CD14-positive monocyte (primary cell): ENCODE results near the gene SAMD11. TPM values are rescaled to one million over a fixed set of nuclear protein-coding genes. Genes with fewer than 3 reads are reported as not detected.
"Not testable (repeated sequence)": the region's sequence is repeated elsewhere in the genome, so short reads cannot be mapped to it uniquely, and the experiment has no call there.

ENCODE experiments used
- DNase-seq, 3 donors: peaks; one replicate each; pipeline ENCODE4 v3.0.0-alpha.2; 2011 to 2022
- H2AFZ ChIP-seq: 2 replicates; pipeline ENCODE4 v1.6.0; 2012; ENCODE audit warnings: mild to moderate bottlenecking, low read depth, low read length, inconsistent platforms; ENCODE audit not compliant: insufficient read depth, poor library complexity, severe bottlenecking
- H3K27ac ChIP-seq, 2 donors: 1 replicate in 1 of 2; 2 replicates in 1 of 2; pipeline ENCODE4 v1.5.1; 2012 to 2013; ENCODE audit warnings: low read length in 2 of 2, control low read depth in 1 of 2, inconsistent platforms in 1 of 2, low read depth in 1 of 2, mild to moderate bottlenecking in 1 of 2
- H3K27me3 ChIP-seq, 2 donors: one replicate each; pipeline versions ENCODE4 v1.6.0 to v1.6.1; 2011 to 2013; ENCODE audit warnings: low read length in 2 of 2; ENCODE audit not compliant: control insufficient read depth in 2 of 2, insufficient read depth in 2 of 2
- H3K36me3 ChIP-seq, 2 donors: replicated peaks in 1 of 2; 1 replicate in 1 of 2; 2 replicates in 1 of 2; pipeline versions ENCODE4 v1.5.1 to v1.6.1; 2012 to 2013; ENCODE audit warnings: low read length in 2 of 2, control low read depth in 1 of 2, inconsistent platforms in 1 of 2, mild to moderate bottlenecking in 1 of 2; ENCODE audit not compliant: insufficient read depth in 2 of 2, control insufficient read depth in 1 of 2
- H3K4me1 ChIP-seq, 2 donors: 1 replicate in 1 of 2; 2 replicates in 1 of 2; pipeline versions ENCODE4 v1.5.1 to v1.6.1; 2012 to 2013; ENCODE audit warnings: low read length in 2 of 2, control low read depth in 1 of 2, inconsistent platforms in 1 of 2, mild to moderate bottlenecking in 1 of 2, moderate library complexity in 1 of 2; ENCODE audit not compliant: insufficient read depth in 2 of 2, control insufficient read depth in 1 of 2
- H3K4me2 ChIP-seq: replicated peaks from 2 replicates; pipeline ENCODE3; 2012; ENCODE audit warnings: low read length, moderate library complexity, mild to moderate bottlenecking; ENCODE audit not compliant: poor library complexity, severe bottlenecking; ENCODE audit errors: extremely low read depth
- H3K4me3 ChIP-seq, 3 experiments: fragments of 200-600 bp in 1 of 3; sonication (generic) in 1 of 3; replicated peaks in 1 of 3; 1 replicate in 2 of 3; 2 replicates in 1 of 3; pipeline ENCODE4 v1.5.1; 2011 to 2013; ENCODE audit warnings: low read length in 3 of 3, mild to moderate bottlenecking in 3 of 3, control low read depth in 2 of 3, low read depth in 2 of 3, inconsistent platforms in 1 of 3, moderate library complexity in 1 of 3
- H3K79me2 ChIP-seq: 2 replicates; pipeline ENCODE4 v1.6.0; 2012; ENCODE audit warnings: mild to moderate bottlenecking, control low read depth, inconsistent platforms, low read length, moderate library complexity; ENCODE audit not compliant: insufficient read depth
- H3K9ac ChIP-seq: 2 replicates; pipeline ENCODE4 v1.6.0; 2017; ENCODE audit warnings: low read length, mild to moderate bottlenecking; ENCODE audit not compliant: insufficient read depth, poor library complexity, severe bottlenecking
- H3K9me3 ChIP-seq, 2 donors: replicated peaks in 1 of 2; 1 replicate in 1 of 2; 2 replicates in 1 of 2; pipeline versions ENCODE4 v1.5.1 to v1.6.1; 2012 to 2013; ENCODE audit warnings: low read length in 2 of 2, control low read depth in 1 of 2; ENCODE audit not compliant: control insufficient read depth in 1 of 2, insufficient read depth in 1 of 2
- H4K20me1 ChIP-seq: 2 replicates; pipeline ENCODE4 v1.6.0; 2012; ENCODE audit warnings: mild to moderate bottlenecking, low read length, control low read depth, moderate library complexity; ENCODE audit not compliant: insufficient read depth
- H3K27ac Mint-ChIP-seq, 7 donors: one replicate each; pipeline ENCODE4 v1.8.0; 2020; ENCODE audit warnings: mild to moderate bottlenecking in 7 of 7, mixed read lengths in 7 of 7, moderate library complexity in 6 of 7, inconsistent platforms in 2 of 7
- H3K27me3 Mint-ChIP-seq, 3 donors: one replicate each; pipeline ENCODE4 v1.8.0; 2021 to 2022; ENCODE audit warnings: low read depth in 3 of 3, mild to moderate bottlenecking in 3 of 3, mixed read lengths in 3 of 3, moderate library complexity in 3 of 3, inconsistent platforms in 1 of 3
- H3K36me3 Mint-ChIP-seq, 2 donors: one replicate each; pipeline ENCODE4 v1.8.0; 2020; ENCODE audit warnings: mixed read lengths in 2 of 2, inconsistent platforms in 1 of 2, mild to moderate bottlenecking in 1 of 2
- H3K4me1 Mint-ChIP-seq: one replicate; pipeline ENCODE4 v1.8.0; 2020; ENCODE audit warnings: mild to moderate bottlenecking, mixed read lengths
- H3K4me3 Mint-ChIP-seq, 2 donors: one replicate each; pipeline ENCODE4 v1.8.0; 2020; ENCODE audit warnings: mild to moderate bottlenecking in 2 of 2, mixed read lengths in 2 of 2, moderate library complexity in 1 of 2
- H3K9me3 Mint-ChIP-seq, 7 donors: one replicate each; pipeline ENCODE4 v1.8.0; 2020 to 2022; ENCODE audit warnings: mixed read lengths in 7 of 7, mild to moderate bottlenecking in 6 of 7, moderate library complexity in 6 of 7, inconsistent platforms in 2 of 7
- WGBS: methylation state at CpG from one replicate; pipeline ENCODE4 v1.1.5; 2013; ENCODE audit warnings: missing lambda C conversion rate; ENCODE audit not compliant: insufficient coverage; 5-methylcytosine and 5-hydroxymethylcytosine counted together
- intact Hi-C, 2 donors: fragments of 100-400 bp; cut with micrococcal nuclease; formaldehyde crosslinking; loops; one replicate each; pipeline versions ENCODE4 v1.15.0 to v1.15.1; 2023
- polyA plus RNA-seq, 3 donors: library from polyadenylated mRNA; depleted of rRNA in 1 of 3; unstranded in 2 of 3; stranded (reverse) in 1 of 3; fragments of 300-500 nt in 2 of 3; fragments of >200 nt in 1 of 3; fragmentation: Illumina TruSeq in 2 of 3; gene quantifications; 1 replicate in 2 of 3; 2 replicates in 1 of 3; pipeline ENCODE4 v1.2.3, GENCODE V29; 2012 to 2021
- TF ChIP-seq, protein P1 (sequence below): fragments of 200-600 bp; IDR thresholded peaks from one replicate; pipeline ENCODE4 v1.8.0; 2022; ENCODE audit warnings: antibody characterized with exemption, mild to moderate bottlenecking

The SAMD11 gene
- polyA plus RNA-seq, 3 donors: not detected

DNA sequence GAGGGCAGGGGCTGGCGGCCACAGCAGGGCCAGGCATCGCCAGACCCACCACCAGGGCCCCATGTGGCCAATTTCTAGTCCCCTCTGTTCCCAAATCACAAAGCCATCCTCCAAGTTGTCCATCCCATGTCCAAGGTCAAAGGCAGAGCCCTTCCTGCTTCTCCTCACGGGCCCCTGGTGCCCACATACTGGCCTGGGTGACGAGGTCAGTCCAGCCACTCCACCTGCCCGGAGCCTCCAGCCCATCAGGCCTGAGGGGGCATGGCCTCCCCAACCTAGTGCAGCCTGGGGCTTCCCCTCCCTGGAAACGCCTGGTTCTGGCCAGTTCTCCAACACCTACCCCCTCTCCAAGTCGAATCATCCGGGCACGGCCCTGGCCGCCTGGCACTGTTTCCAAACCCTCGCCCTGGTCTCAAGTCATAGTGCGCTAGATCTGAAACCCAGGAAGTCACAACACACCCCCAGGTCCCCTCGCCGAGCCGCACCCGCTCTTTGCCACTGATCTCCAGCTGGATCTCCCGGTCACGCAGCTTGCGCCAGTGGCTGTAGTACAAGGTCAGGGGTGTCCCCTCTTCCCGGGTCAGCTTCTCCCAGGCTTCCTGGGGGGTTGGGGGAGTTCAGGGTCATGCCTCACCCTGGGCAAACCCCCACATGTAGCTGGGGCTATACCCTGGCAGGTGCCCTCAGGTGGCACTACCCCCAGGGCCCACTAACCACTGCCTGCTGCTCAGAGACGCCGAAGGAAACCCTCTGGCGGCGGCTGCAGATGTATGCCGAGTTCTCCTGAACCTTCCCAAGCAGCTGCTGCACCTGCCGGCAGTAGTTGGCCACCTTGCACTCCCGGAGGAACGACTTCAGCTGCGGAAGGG is 22.2 kb downstream of the SAMD11 start:
- H3K27me3 Mint-ChIP-seq: peaks cover 19 to 33% (median 22%) of the 10 kb centered on the region in 3 donors
- peaks cover 62 to 65% of the 10 kb centered on the region in 2 donors for H3K36me3 ChIP-seq
- H2AFZ ChIP-seq: no peak overlapping the region
- H3K27ac Mint-ChIP-seq: no peak overlapping the region
- H3K79me2 ChIP-seq: no peaks in the 10 kb centered on the region
- H3K9me3 ChIP-seq: no peaks in the 10 kb centered on the region
- peaks cover 3% of the 10 kb centered on the region for H3K4me1 Mint-ChIP-seq
- H4K20me1 ChIP-seq: peaks cover 28% of the 10 kb centered on the region
- H3K9ac ChIP-seq: no peak overlapping the region
- H3K9me3 Mint-ChIP-seq: peaks cover 0 to 9% (median 2%) of the 10 kb centered on the region in 7 donors
- H3K4me3 ChIP-seq: no peak overlapping the region
- H3K4me2 ChIP-seq: no peak overlapping the region
- peaks cover 4 to 20% of the 10 kb centered on the region in 2 donors for H3K4me1 ChIP-seq
- H3K27ac ChIP-seq: no peak overlapping the region
- DNase-seq: no peak
- intact Hi-C loops: no loop called here
- peaks cover 64 to 75% of the 10 kb centered on the region in 2 donors for H3K36me3 Mint-ChIP-seq
- H3K4me3 Mint-ChIP-seq: no peak overlapping the region
- WGBS: 93% methylated on average over 25 of the region's 29 CpGs
- H3K27me3 ChIP-seq: peaks cover 12 to 24% of the 10 kb centered on the region in 2 donors
- TF ChIP-seq, protein P1, sequence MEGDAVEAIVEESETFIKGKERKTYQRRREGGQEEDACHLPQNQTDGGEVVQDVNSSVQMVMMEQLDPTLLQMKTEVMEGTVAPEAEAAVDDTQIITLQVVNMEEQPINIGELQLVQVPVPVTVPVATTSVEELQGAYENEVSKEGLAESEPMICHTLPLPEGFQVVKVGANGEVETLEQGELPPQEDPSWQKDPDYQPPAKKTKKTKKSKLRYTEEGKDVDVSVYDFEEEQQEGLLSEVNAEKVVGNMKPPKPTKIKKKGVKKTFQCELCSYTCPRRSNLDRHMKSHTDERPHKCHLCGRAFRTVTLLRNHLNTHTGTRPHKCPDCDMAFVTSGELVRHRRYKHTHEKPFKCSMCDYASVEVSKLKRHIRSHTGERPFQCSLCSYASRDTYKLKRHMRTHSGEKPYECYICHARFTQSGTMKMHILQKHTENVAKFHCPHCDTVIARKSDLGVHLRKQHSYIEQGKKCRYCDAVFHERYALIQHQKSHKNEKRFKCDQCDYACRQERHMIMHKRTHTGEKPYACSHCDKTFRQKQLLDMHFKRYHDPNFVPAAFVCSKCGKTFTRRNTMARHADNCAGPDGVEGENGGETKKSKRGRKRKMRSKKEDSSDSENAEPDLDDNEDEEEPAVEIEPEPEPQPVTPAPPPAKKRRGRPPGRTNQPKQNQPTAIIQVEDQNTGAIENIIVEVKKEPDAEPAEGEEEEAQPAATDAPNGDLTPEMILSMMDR: no peak

DNA sequence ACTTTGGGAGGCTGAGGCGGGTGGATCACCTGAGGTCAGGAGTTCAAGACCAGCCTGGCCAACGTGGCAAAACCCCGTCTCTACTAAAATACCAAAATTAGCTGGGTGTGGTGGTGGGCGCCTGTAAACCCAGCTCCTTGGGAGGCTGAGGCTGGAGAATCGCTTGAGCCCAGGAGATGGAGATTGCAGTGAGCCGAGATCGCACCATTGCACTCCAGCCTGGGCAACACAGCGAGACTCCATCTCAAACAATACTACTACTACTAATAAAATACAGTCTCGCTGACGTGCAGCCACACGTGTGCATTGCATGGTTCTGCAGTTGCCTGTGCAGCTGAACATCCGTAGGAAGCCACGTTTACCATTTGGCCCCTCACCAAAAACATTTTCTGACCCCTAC is 23.1 kb downstream of the SAMD11 start:
- H3K4me3 Mint-ChIP-seq, H3K4me3 ChIP-seq, H2AFZ ChIP-seq, H3K27ac ChIP-seq, DNase-seq, H3K79me2 ChIP-seq, intact Hi-C loops, H3K27ac Mint-ChIP-seq, H3K9ac ChIP-seq, H3K4me1 Mint-ChIP-seq, H3K9me3 Mint-ChIP-seq, H3K4me2 ChIP-seq, H3K9me3 ChIP-seq: not testable (repeated sequence)
- Histone ChIP-seq H3K4me1 (peaks cover 0 to 11% of the 10 kb centered on the region in 2 donors), H3K36me3 (peaks cover 70 to 74% of the 10 kb centered on the region in 2 donors), H4K20me1 (peaks cover 37% of the 10 kb centered on the region), H3K27me3 (peaks cover 7 to 18% of the 10 kb centered on the region in 2 donors)
- Mint-ChIP-seq H3K27me3 (peaks cover 16 to 25% (median 16%) of the 10 kb centered on the region in 3 donors), H3K36me3 (peaks cover 72 to 84% of the 10 kb centered on the region in 2 donors)
- WGBS: 99% methylated on average over 10 of the region's 13 CpGs
